ENCODE data around the gene CBFA2T3. TPM values are rescaled to one million over a fixed set of nuclear protein-coding genes. Genes with fewer than 3 reads are reported as not detected.
"Not testable (repeated sequence)": the region's sequence is repeated elsewhere in the genome, so short reads cannot be mapped to it uniquely, and the experiment has no call there.

Gene CBFA2T3
- total and polyA plus RNA-seq, 7 experiments from 2014 or later: 0.14 to 25.2 (median 0.38) TPM; not detected in 1

- intact Hi-C loops (cut with micrococcal nuclease); H3K27ac ChIP-seq (ENCODE audit: low read depth, low read length); ATAC-seq; H3K9me3 ChIP-seq (ENCODE audit: control insufficient read depth in 2 of 3, low read length in 3 of 3); H3K27ac Mint-ChIP-seq; POLR2A ChIA-PET; H3K36me3 Mint-ChIP-seq; H3K4me3 Mint-ChIP-seq; H3K36me3 ChIP-seq (ENCODE audit: control insufficient read depth in 2 of 3, insufficient read depth in 3 of 3, low read length in 3 of 3); CTCF ChIA-PET; H3K4me3 ChIP-seq (ENCODE audit: low read length); H3K4me1 Mint-ChIP-seq; H3K27me3 Mint-ChIP-seq; H3K27me3 ChIP-seq (ENCODE audit: control insufficient read depth in 2 of 2, insufficient read depth in 2 of 2, low read length in 2 of 2); H3K9me3 Mint-ChIP-seq; DNase-seq; H3K4me1 ChIP-seq (ENCODE audit: control insufficient read depth in 2 of 2, insufficient read depth in 2 of 2, low read length in 2 of 2): not testable (repeated sequence)
These were observed 82.7 kb downstream of the CBFA2T3 start for GRCh38 chr16:88894266-88894665.

- POLR2A ChIA-PET: no interaction called here
- Histone ChIP-seq H3K9me3 (ENCODE audit: control insufficient read depth in 2 of 3, low read length in 3 of 3) (no peaks in the 10 kb centered on the region), H3K4me1 (ENCODE audit: control insufficient read depth in 2 of 2, insufficient read depth in 2 of 2, low read length in 2 of 2) (no peaks in the 10 kb centered on the region), H3K4me3 (ENCODE audit: low read length) (no peak overlapping the region), H3K27ac (ENCODE audit: low read depth, low read length) (no peak overlapping the region), H3K27me3 (ENCODE audit: control insufficient read depth in 2 of 2, insufficient read depth in 2 of 2, low read length in 2 of 2) (no peaks in the 10 kb centered on the region), H3K36me3 (ENCODE audit: control insufficient read depth in 2 of 3, insufficient read depth in 3 of 3, low read length in 3 of 3) (no peaks in the 10 kb centered on the region)
- H3K27ac Mint-ChIP-seq: no peak overlapping the region
- H3K4me1 Mint-ChIP-seq: no peaks in the 10 kb centered on the region
- H3K36me3 Mint-ChIP-seq: no peaks in the 10 kb centered on the region
- peaks cover 0 to 1% (median 0%) of the 10 kb centered on the region in 11 donors for H3K9me3 Mint-ChIP-seq
- no peaks in the 10 kb centered on the region for H3K27me3 Mint-ChIP-seq
- DNase-seq: no peak
- CTCF ChIA-PET: no interaction called here
- intact Hi-C loops (cut with micrococcal nuclease): no loop called here
- no peak overlapping the region for H3K4me3 Mint-ChIP-seq
- no peak for ATAC-seq
These were observed 83.7 kb downstream of the CBFA2T3 start for GRCh38 chr16:88893127-88893968.

GRCh38 chr16:88892065-88892464 is 84.9 kb downstream of the CBFA2T3 start:
- H3K27me3 ChIP-seq (ENCODE audit: control insufficient read depth in 2 of 2, insufficient read depth in 2 of 2, low read length in 2 of 2): no peaks in the 10 kb centered on the region
- peaks cover 0 to 1% (median 0%) of the 10 kb centered on the region in 11 donors for H3K9me3 Mint-ChIP-seq
- no peaks in the 10 kb centered on the region for H3K27me3 Mint-ChIP-seq
- H3K36me3 ChIP-seq (ENCODE audit: control insufficient read depth in 2 of 3, insufficient read depth in 3 of 3, low read length in 3 of 3): no peaks in the 10 kb centered on the region
- intact Hi-C loops (cut with micrococcal nuclease): no loop called here
- H3K9me3 ChIP-seq (ENCODE audit: control insufficient read depth in 2 of 3, low read length in 3 of 3): no peaks in the 10 kb centered on the region
- H3K27ac ChIP-seq (ENCODE audit: low read depth, low read length): no peak overlapping the region
- CTCF ChIA-PET: no interaction called here
- H3K4me3 Mint-ChIP-seq: no peak overlapping the region
- H3K4me1 ChIP-seq (ENCODE audit: control insufficient read depth in 2 of 2, insufficient read depth in 2 of 2, low read length in 2 of 2): no peaks in the 10 kb centered on the region
- no peak for DNase-seq
- POLR2A ChIA-PET: no interaction called here
- no peaks in the 10 kb centered on the region for H3K36me3 Mint-ChIP-seq
- H3K4me1 Mint-ChIP-seq: no peaks in the 10 kb centered on the region
- H3K4me3 ChIP-seq (ENCODE audit: low read length): no peak overlapping the region
- no peak overlapping the region for H3K27ac Mint-ChIP-seq
- ATAC-seq: no peak

DNA sequence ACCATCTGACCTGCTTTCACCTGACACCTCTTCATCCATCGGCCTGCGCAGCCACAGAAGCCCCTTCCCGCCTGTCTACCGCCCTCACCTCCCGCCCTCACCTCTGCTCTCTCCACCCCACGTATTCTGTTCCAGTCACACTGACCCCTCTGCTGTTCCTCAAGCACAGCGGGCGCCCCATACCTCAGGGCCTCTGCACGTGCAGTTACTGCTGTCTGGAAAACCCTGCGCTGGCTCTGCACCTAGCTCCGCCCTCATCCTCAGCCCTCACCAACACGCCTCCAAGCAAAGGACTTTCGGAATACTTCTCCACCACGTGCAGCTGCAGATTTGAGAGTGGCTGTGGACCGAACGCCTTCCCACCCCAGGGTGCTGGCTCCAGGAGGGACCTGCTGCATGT is 85.9 kb downstream of the CBFA2T3 start:
- Histone ChIP-seq H3K27me3 (ENCODE audit: control insufficient read depth in 2 of 2, insufficient read depth in 2 of 2, low read length in 2 of 2) (no peaks in the 10 kb centered on the region), H3K4me3 (ENCODE audit: low read length) (no peak overlapping the region), H3K4me1 (ENCODE audit: control insufficient read depth in 2 of 2, insufficient read depth in 2 of 2, low read length in 2 of 2) (no peaks in the 10 kb centered on the region), H3K9me3 (ENCODE audit: control insufficient read depth in 2 of 3, low read length in 3 of 3) (no peaks in the 10 kb centered on the region), H3K27ac (ENCODE audit: low read depth, low read length) (no peak overlapping the region), H3K36me3 (ENCODE audit: control insufficient read depth in 2 of 3, insufficient read depth in 3 of 3, low read length in 3 of 3) (no peaks in the 10 kb centered on the region)
- intact Hi-C loops (cut with micrococcal nuclease): no loop called here
- ChIA-PET CTCF (no interaction called here), POLR2A (no interaction called here)
- DNase-seq (no peak), ATAC-seq (no peak)
- Mint-ChIP-seq H3K27me3 (no peaks in the 10 kb centered on the region), H3K36me3 (no peaks in the 10 kb centered on the region), H3K27ac (no peak overlapping the region), H3K4me3 (no peak overlapping the region), H3K4me1 (no peaks in the 10 kb centered on the region), H3K9me3 (peaks cover 0 to 1% (median 0%) of the 10 kb centered on the region in 11 donors)

DNA sequence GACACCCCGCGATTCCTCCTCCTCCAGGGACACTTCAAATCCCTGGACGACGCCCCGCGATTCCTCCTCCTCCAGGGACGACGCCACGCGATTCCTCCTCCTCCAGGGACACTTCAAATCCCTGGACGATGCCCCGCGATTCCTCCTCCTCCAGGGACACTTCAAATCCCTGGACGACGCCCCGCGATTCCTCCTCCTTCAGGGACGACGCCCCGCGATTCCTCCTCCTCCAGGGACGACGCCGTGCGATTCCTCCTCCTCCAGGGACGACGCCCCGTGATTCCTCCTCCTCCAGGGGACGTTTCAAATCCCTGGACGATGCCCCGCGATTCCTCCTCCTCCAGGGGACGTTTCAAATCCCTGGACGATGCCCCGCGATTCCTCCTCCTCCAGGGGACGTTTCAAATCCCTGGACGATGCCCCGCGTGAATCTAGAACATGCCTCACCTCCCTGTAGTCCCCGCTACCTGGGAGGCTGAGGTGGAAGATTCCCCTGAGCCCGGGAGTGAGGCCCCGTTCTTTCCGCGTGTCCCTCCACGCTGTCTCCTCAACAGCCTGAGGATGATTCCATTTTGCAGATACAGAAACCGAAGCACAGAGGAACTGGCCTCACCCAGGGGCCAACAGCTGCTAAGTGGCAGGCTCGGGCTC is 87.2 kb downstream of the CBFA2T3 start:
- H3K4me1 Mint-ChIP-seq; DNase-seq; H3K9me3 Mint-ChIP-seq; H3K27ac ChIP-seq (ENCODE audit: low read depth, low read length); H3K36me3 Mint-ChIP-seq; CTCF ChIA-PET; H3K27me3 Mint-ChIP-seq; H3K9me3 ChIP-seq (ENCODE audit: control insufficient read depth in 2 of 3, low read length in 3 of 3); POLR2A ChIA-PET; H3K4me3 ChIP-seq (ENCODE audit: low read length); intact Hi-C loops (cut with micrococcal nuclease); ATAC-seq; H3K36me3 ChIP-seq (ENCODE audit: control insufficient read depth in 2 of 3, insufficient read depth in 3 of 3, low read length in 3 of 3); H3K4me1 ChIP-seq (ENCODE audit: control insufficient read depth in 2 of 2, insufficient read depth in 2 of 2, low read length in 2 of 2); H3K27ac Mint-ChIP-seq; H3K27me3 ChIP-seq (ENCODE audit: control insufficient read depth in 2 of 2, insufficient read depth in 2 of 2, low read length in 2 of 2): not testable (repeated sequence)
- peak overlapping the region in 1 of 10 donors; percentile 4 for H3K4me3 Mint-ChIP-seq

GRCh38 chr16:88888461-88889387 is 88.3 kb downstream of the CBFA2T3 start:
- H3K27me3 Mint-ChIP-seq: no peaks in the 10 kb centered on the region
- no peak for DNase-seq
- H3K4me1 Mint-ChIP-seq: no peaks in the 10 kb centered on the region
- H3K27ac Mint-ChIP-seq: no peak overlapping the region
- no peak overlapping the region for H3K4me3 ChIP-seq (ENCODE audit: low read length)
- intact Hi-C loops (cut with micrococcal nuclease): no loop called here
- H3K36me3 ChIP-seq (ENCODE audit: control insufficient read depth in 2 of 3, insufficient read depth in 3 of 3, low read length in 3 of 3): no peaks in the 10 kb centered on the region
- H3K9me3 Mint-ChIP-seq: peaks cover 0 to 1% (median 0%) of the 10 kb centered on the region in 11 donors
- ChIA-PET POLR2A (no interaction called here), CTCF (no interaction called here)
- H3K4me3 Mint-ChIP-seq: no peak overlapping the region
- no peak overlapping the region for H3K27ac ChIP-seq (ENCODE audit: low read depth, low read length)
- ATAC-seq: no peak
- no peaks in the 10 kb centered on the region for H3K4me1 ChIP-seq (ENCODE audit: control insufficient read depth in 2 of 2, insufficient read depth in 2 of 2, low read length in 2 of 2)
- no peaks in the 10 kb centered on the region for H3K27me3 ChIP-seq (ENCODE audit: control insufficient read depth in 2 of 2, insufficient read depth in 2 of 2, low read length in 2 of 2)
- no peaks in the 10 kb centered on the region for H3K9me3 ChIP-seq (ENCODE audit: control insufficient read depth in 2 of 3, low read length in 3 of 3)
- H3K36me3 Mint-ChIP-seq: no peaks in the 10 kb centered on the region
